AG04450 (cell line): ENCODE results near the gene NPHP4. TPM values are rescaled to one million over a fixed set of nuclear protein-coding genes. Genes with fewer than 3 reads are reported as not detected.

ENCODE experiments used
- CTCF ChIA-PET: fragments of 300-600, 350-600 bp; formaldehyde crosslinking; extraction: SDS; loops from one replicate; lab custom pipeline; 2022; ENCODE audit warnings: antibody characterized with exemption, inconsistent platforms; lab: Charles Lee
- POLR2A ChIA-PET: fragments of 350-600 bp; formaldehyde crosslinking; extraction: SDS; loops from one replicate; lab custom pipeline; 2021; ENCODE audit warnings: antibody characterized with exemption, inconsistent platforms; lab: Yijun Ruan, JAX
- DNase-seq: peaks from one replicate; pipeline ENCODE4 v3.0.0-alpha.2; 2011; ENCODE audit warnings: low read depth, low spot score
- H3K27ac ChIP-seq: one replicate; pipeline ENCODE4 v1.5.1; 2012; ENCODE audit warnings: low read depth, low read length, control low read depth
- H3K27me3 ChIP-seq: one replicate; pipeline ENCODE4 v1.6.0; 2012; ENCODE audit warnings: low read length; ENCODE audit not compliant: control insufficient read depth, insufficient read depth
- H3K4me3 ChIP-seq: 2 replicates; pipeline ENCODE4 v1.5.1; 2011; ENCODE audit warnings: mild to moderate bottlenecking, low read depth, low read length, control low read depth
- H3K9me3 ChIP-seq: 2 replicates; pipeline ENCODE4 v1.5.1; 2012; ENCODE audit warnings: low read length; ENCODE audit not compliant: control insufficient read depth, insufficient read depth
- CTCF ChIP-seq: IDR thresholded peaks from 2 replicates; pipeline ENCODE4 v1.5.1; 2011; ENCODE audit warnings: low read depth, low read length, control low read depth, inconsistent platforms
- polyA plus RNA-seq: library from polyadenylated mRNA; depleted of rRNA; stranded (reverse); fragments of >200 nt; gene quantifications from 2 replicates; pipeline ENCODE4 v1.2.3, GENCODE V29; 2011

NPHP4 gene
- polyA plus RNA-seq, 1 experiment: 1.6 TPM

GRCh38 chr1:5843521-5844096 lies 148.6 kb downstream of the NPHP4 start:
- Histone ChIP-seq H3K4me3 (no peak overlapping the region), H3K9me3 (peaks cover 32% of the 10 kb centered on the region; the same call in 1 of the 2 replicates), H3K27me3 (no peaks in the 10 kb centered on the region), H3K27ac (no peak overlapping the region)
- TF ChIP-seq CTCF: no peak
- ChIA-PET POLR2A (no interaction called here), CTCF (no interaction called here)
- no peak for DNase-seq

- ChIA-PET POLR2A (no interaction called here), CTCF (no interaction called here)
- TF ChIP-seq CTCF: no peak
- Histone ChIP-seq H3K9me3 (peaks cover 32% of the 10 kb centered on the region; the same call in 1 of the 2 replicates), H3K27me3 (no peaks in the 10 kb centered on the region), H3K4me3 (no peak overlapping the region), H3K27ac (no peak overlapping the region)
- no peak for DNase-seq
Measured at GRCh38 chr1:5842679-5843078, 149.5 kb downstream of the NPHP4 start.

GRCh38 chr1:5840551-5841001 lies 151.6 kb downstream of the NPHP4 start:
- no peak overlapping the region for H3K27ac ChIP-seq
- H3K4me3 ChIP-seq: no peak overlapping the region
- H3K27me3 ChIP-seq: no peaks in the 10 kb centered on the region
- TF ChIP-seq CTCF: no peak
- POLR2A ChIA-PET: no interaction called here
- H3K9me3 ChIP-seq: peaks cover 20% of the 10 kb centered on the region; the same call in 1 of the 2 replicates
- CTCF ChIA-PET: no interaction called here
- DNase-seq: no peak

- DNase-seq: no peak
- no peak overlapping the region for H3K27ac ChIP-seq
- H3K27me3 ChIP-seq: no peaks in the 10 kb centered on the region
- no peak for TF ChIP-seq CTCF
- peaks cover 17% of the 10 kb centered on the region; the same call in 1 of the 2 replicates for H3K9me3 ChIP-seq
- POLR2A ChIA-PET: no interaction called here
- H3K4me3 ChIP-seq: no peak overlapping the region
- CTCF ChIA-PET: no interaction called here
Measured at GRCh38 chr1:5839881-5840550, 152.2 kb downstream of the NPHP4 start.

GRCh38 chr1:5839161-5839880 lies 152.9 kb downstream of the NPHP4 start:
- POLR2A ChIA-PET: no interaction called here
- H3K4me3 ChIP-seq: no peak overlapping the region
- no peak for DNase-seq
- no peaks in the 10 kb centered on the region for H3K27me3 ChIP-seq
- no peak overlapping the region for H3K27ac ChIP-seq
- TF ChIP-seq CTCF: no peak
- peaks cover 17% of the 10 kb centered on the region; the same call in 1 of the 2 replicates for H3K9me3 ChIP-seq
- CTCF ChIA-PET: no interaction called here
